GM23248 (cell line): ENCODE measurements around the gene RASGRF1. TPM values are rescaled to one million over a fixed set of nuclear protein-coding genes. Genes with fewer than 3 reads are reported as not detected.
A peak's percentile ranks its signal among the peaks of the same experiment; 100 is the strongest.

ENCODE experiments used
- DNase-seq: peaks from one replicate; pipeline ENCODE4 v3.0.0-alpha.2; 2015
- H2AFZ ChIP-seq: fragments of 200-600 bp; sonication (generic); 2 replicates; pipeline ENCODE4 v1.6.1; 2016; ENCODE audit warnings: antibody characterized with exemption
- H3F3A ChIP-seq: fragments of 200-600 bp; sonication (generic); 2 replicates; pipeline ENCODE4 v1.6.1; 2016; ENCODE audit warnings: mild to moderate bottlenecking, antibody characterized with exemption, mixed run types; ENCODE audit not compliant: insufficient read depth
- H3K27ac ChIP-seq: fragments of 200-600 bp; sonication (generic); 2 replicates; pipeline ENCODE4 v1.5.1; 2016; ENCODE audit warnings: mild to moderate bottlenecking
- H3K27me3 ChIP-seq: fragments of 200-600 bp; sonication (generic); replicated peaks from 2 replicates; pipeline ENCODE4 v1.6.1; 2016; ENCODE audit warnings: mild to moderate bottlenecking; ENCODE audit not compliant: insufficient read depth
- H3K36me3 ChIP-seq: fragments of 200-600 bp; sonication (generic); 2 replicates; pipeline ENCODE4 v1.6.1; 2016; ENCODE audit warnings: low read depth, mild to moderate bottlenecking
- H3K4me1 ChIP-seq: fragments of 200-600 bp; sonication (generic); 2 replicates; pipeline ENCODE4 v1.6.1; 2016; ENCODE audit warnings: mild to moderate bottlenecking; ENCODE audit not compliant: insufficient read depth
- H3K4me2 ChIP-seq: fragments of 200-600 bp; sonication (generic); one replicate; pipeline ENCODE4 v1.6.1; 2016; ENCODE audit warnings: mild to moderate bottlenecking; ENCODE audit not compliant: unreplicated experiment
- H3K4me3 ChIP-seq: fragments of 200-600 bp; sonication (generic); 2 replicates; pipeline ENCODE4 v1.5.1; 2016; ENCODE audit warnings: mild to moderate bottlenecking
- H3K79me2 ChIP-seq: fragments of 200-600 bp; sonication (generic); 2 replicates; pipeline ENCODE4 v1.6.1; 2016; ENCODE audit warnings: mild to moderate bottlenecking; ENCODE audit not compliant: insufficient read depth
- H3K9ac ChIP-seq: fragments of 200-600 bp; sonication (generic); 2 replicates; pipeline ENCODE4 v1.6.1; 2016; ENCODE audit warnings: mild to moderate bottlenecking
- H3K9me2 ChIP-seq: fragments of 200-600 bp; sonication (generic); 2 replicates; pipeline ENCODE4 v1.6.1; 2016; ENCODE audit warnings: mixed run types, mild to moderate bottlenecking, moderate library complexity; ENCODE audit not compliant: insufficient read depth
- H3K9me3 ChIP-seq: fragments of 200-600 bp; sonication (generic); one replicate; pipeline ENCODE4 v1.6.1; 2017; ENCODE audit warnings: low read depth
- H4K20me1 ChIP-seq: fragments of 200-600 bp; sonication (generic); 2 replicates; pipeline ENCODE4 v1.6.0; 2016; ENCODE audit not compliant: insufficient read depth
- EZH2 ChIP-seq: fragments of 200-600 bp; sonication (generic); IDR thresholded peaks from 2 replicates; pipeline ENCODE4 v1.6.1; 2018; ENCODE audit warnings: antibody characterized with exemption, mild to moderate bottlenecking; ENCODE audit not compliant: insufficient read depth, poor library complexity, severe bottlenecking
- EZH2phosphoT487 ChIP-seq: fragments of 200-600 bp; sonication (generic); IDR thresholded peaks from 2 replicates; pipeline ENCODE4 v1.6.1; 2018; ENCODE audit warnings: antibody characterized with exemption, moderate library complexity, mild to moderate bottlenecking, low read depth; ENCODE audit not compliant: insufficient read depth
- WGBS, 2 experiments: methylation state at CpG; one replicate each; pipeline ENCODE4 v1.1.6; 2015 to 2017; ENCODE audit warnings: low lambda C conversion rate in 2 of 2, low coverage in 1 of 2; ENCODE audit errors: missing lambda C conversion rate in 2 of 2; 5-methylcytosine and 5-hydroxymethylcytosine counted together
- in situ Hi-C: fragments of 300-500 bp; cut with MboI; formaldehyde crosslinking; loops from 2 replicates; pipeline ENCODE4 v1.15.0; 2020
- polyA plus RNA-seq: library from polyadenylated mRNA; unstranded; fragments of >200 nt; fragmentation: Nextera tagmentation; extraction: Ambion mirVana; gene quantifications from 2 replicates; pipeline ENCODE4 v1.2.1, GENCODE V29; 2016
- total RNA-seq: library from RNA; depleted of rRNA; stranded (reverse); fragments of >200 nt; shearing (Covaris generic); gene quantifications from 2 replicates; pipeline ENCODE4 v1.2.3, GENCODE V29; 2014

RASGRF1 gene
- total and polyA plus RNA-seq, 2 experiments from 2014 or later = not detected

DNA sequence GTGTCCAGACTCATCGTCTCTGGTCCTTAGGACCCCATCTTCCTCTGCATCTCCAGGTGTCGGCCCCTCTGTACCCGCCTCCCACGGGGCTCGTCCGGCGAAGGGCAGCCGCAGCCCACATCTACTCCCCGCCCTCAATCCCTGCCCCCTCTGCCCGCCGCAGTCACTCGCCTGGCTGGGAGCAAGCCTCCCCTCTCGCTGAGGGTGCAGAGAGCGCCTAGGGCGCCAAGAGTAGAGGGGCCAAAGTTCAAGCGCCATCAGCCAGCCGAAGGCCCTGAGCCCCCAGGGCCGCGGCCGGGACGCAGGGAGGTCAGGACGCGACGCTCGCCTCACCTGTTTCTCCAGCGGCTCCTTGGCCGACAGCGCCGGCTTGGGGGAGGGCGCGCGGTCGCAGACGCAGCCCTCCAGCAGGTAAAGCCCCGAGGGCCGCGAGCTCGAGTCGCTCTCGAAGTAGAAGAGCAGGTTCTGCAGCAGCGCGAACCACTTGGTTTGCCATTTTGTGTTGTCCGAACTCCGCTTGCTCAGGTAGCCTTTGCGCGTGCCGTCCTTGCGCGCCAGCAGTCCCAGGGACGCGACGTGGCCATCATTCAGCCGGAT is 592 bp downstream of the RASGRF1 start:
- H3K4me1 ChIP-seq = no peaks in the 10 kb centered on the region
- no peaks in the 10 kb centered on the region for H3F3A ChIP-seq
- in situ Hi-C loops = no loop called here
- H3K4me3 ChIP-seq = no peak overlapping the region
- no peaks in the 10 kb centered on the region for H3K9me2 ChIP-seq
- no peak overlapping the region for H3K4me2 ChIP-seq
- no peak overlapping the region for H3K27ac ChIP-seq
- H3K27me3 ChIP-seq = peaks cover 60% of the 10 kb centered on the region
- no peak overlapping the region for H3K9ac ChIP-seq
- WGBS, 2 experiments = 5% methylated on average over 40 to 52 of the region's 53 CpGs
- DNase-seq = no peak
- H3K79me2 ChIP-seq = no peaks in the 10 kb centered on the region
- TF ChIP-seq EZH2 (peak; percentile 61), EZH2phosphoT487 (no peak)
- H3K36me3 ChIP-seq = no peaks in the 10 kb centered on the region
- no peaks in the 10 kb centered on the region for H3K9me3 ChIP-seq
- H2AFZ ChIP-seq = no peak overlapping the region
- no peaks in the 10 kb centered on the region for H4K20me1 ChIP-seq

GRCh38 chr15:79089331-79089889 is 1.2 kb downstream of the RASGRF1 start:
- WGBS, 2 experiments = 4 to 6% methylated on average over 34 to 47 of the region's 47 CpGs
- Histone ChIP-seq H3K4me1 (no peaks in the 10 kb centered on the region), H3K4me3 (no peak overlapping the region), H2AFZ (no peak overlapping the region), H3F3A (no peaks in the 10 kb centered on the region), H3K27ac (no peak overlapping the region), H3K79me2 (no peaks in the 10 kb centered on the region), H4K20me1 (no peaks in the 10 kb centered on the region), H3K4me2 (no peak overlapping the region), H3K9me3 (no peaks in the 10 kb centered on the region), H3K36me3 (no peaks in the 10 kb centered on the region), H3K9ac (no peak overlapping the region), H3K9me2 (no peaks in the 10 kb centered on the region), H3K27me3 (peaks cover 65% of the 10 kb centered on the region)
- in situ Hi-C loops = no loop called here
- DNase-seq = no peak
- no peak for TF ChIP-seq EZH2
- TF ChIP-seq EZH2phosphoT487 = no peak

- Histone ChIP-seq H3K27ac (no peak overlapping the region), H3K4me2 (no peak overlapping the region), H3K27me3 (peaks cover 65% of the 10 kb centered on the region), H3K36me3 (no peaks in the 10 kb centered on the region), H3K4me1 (no peaks in the 10 kb centered on the region), H3K9me3 (no peaks in the 10 kb centered on the region), H2AFZ (no peak overlapping the region), H4K20me1 (no peaks in the 10 kb centered on the region), H3K9ac (no peak overlapping the region), H3F3A (no peaks in the 10 kb centered on the region), H3K4me3 (no peak overlapping the region), H3K9me2 (no peaks in the 10 kb centered on the region), H3K79me2 (no peaks in the 10 kb centered on the region)
- WGBS, 2 experiments = 73 to 77% methylated on average over 7 of the region's 7 CpGs
- no peak for DNase-seq
- no peak for TF ChIP-seq EZH2phosphoT487
- TF ChIP-seq EZH2 = no peak
- in situ Hi-C loops = no loop called here
Measured at GRCh38 chr15:79088426-79089205, 2.0 kb downstream of the RASGRF1 start.

DNA sequence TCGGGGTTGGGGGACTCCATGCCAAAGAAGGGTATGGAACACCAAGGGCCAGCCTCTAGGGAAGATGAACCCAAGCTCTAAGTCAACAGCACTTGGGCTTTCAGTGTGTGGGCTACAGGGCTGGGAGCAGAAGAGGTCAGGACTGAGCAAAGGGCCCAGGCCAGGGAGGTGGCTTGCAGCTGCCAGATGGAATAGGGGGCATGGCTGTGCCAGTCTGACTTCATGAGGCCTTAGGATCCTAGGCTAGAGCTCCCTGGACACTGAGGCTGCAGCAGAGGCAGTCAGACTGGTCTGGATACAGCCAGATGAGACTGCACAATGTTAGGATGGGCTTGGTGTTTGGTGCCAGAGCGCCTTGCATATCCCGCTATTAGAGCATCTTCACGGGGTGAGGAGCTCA is 3.8 kb downstream of the RASGRF1 start:
- no peaks in the 10 kb centered on the region for H4K20me1 ChIP-seq
- no peaks in the 10 kb centered on the region for H3K79me2 ChIP-seq
- no peaks in the 10 kb centered on the region for H3F3A ChIP-seq
- H2AFZ ChIP-seq = no peak overlapping the region
- H3K4me1 ChIP-seq = no peaks in the 10 kb centered on the region
- no peak overlapping the region for H3K27ac ChIP-seq
- no peaks in the 10 kb centered on the region for H3K9me3 ChIP-seq
- no peak overlapping the region for H3K4me3 ChIP-seq
- no peak overlapping the region for H3K9ac ChIP-seq
- TF ChIP-seq EZH2phosphoT487 (no peak), EZH2 (no peak)
- no peak overlapping the region for H3K4me2 ChIP-seq
- WGBS, 2 experiments = 72 to 75% methylated on average over 4 of the region's 4 CpGs
- no peak for DNase-seq
- no peaks in the 10 kb centered on the region for H3K36me3 ChIP-seq
- in situ Hi-C loops = no loop called here
- peaks cover 57% of the 10 kb centered on the region for H3K27me3 ChIP-seq
- no peaks in the 10 kb centered on the region for H3K9me2 ChIP-seq
